NCI-H69 (cell line): ENCODE measurements around the gene LGR4.

Experiments
- DNase-seq: peaks from one replicate; lab custom pipeline; 2025; lab: John Stamatoyannopoulos, UW

The LGR4 gene

GRCh38 chr11:27485930-27486773, 13.6 kb upstream of the LGR4 start:
- peak; percentile 76 for DNase-seq

GRCh38 chr11:27482793-27483192, 10.2 kb upstream of the LGR4 start:
- no peak for DNase-seq

- no peak for DNase-seq
These were observed 9.4 kb upstream of the LGR4 start for GRCh38 chr11:27481992-27482391.

GRCh38 chr11:27477831-27478230, 5.2 kb upstream of the LGR4 start:
- no peak for DNase-seq

- DNase-seq = no peak
These were observed 4.7 kb upstream of the LGR4 start for GRCh38 chr11:27477243-27477642.

GRCh38 chr11:27475622-27476021, 3.0 kb upstream of the LGR4 start:
- no peak for DNase-seq

GRCh38 chr11:27473017-27473406, 422 bp upstream of the LGR4 start:
- DNase-seq = no peak

- peak; percentile 88 for DNase-seq
These were observed 797 bp downstream of the LGR4 start for GRCh38 chr11:27471589-27472397.

- DNase-seq = peak; percentile 78
These were observed 1.6 kb downstream of the LGR4 start for GRCh38 chr11:27470826-27471588.

GRCh38 chr11:27470166-27470565, 2.4 kb downstream of the LGR4 start:
- no peak for DNase-seq

- DNase-seq = peak; percentile 52
These were observed 3.4 kb downstream of the LGR4 start for GRCh38 chr11:27468995-27469695.

- DNase-seq = peak; percentile 48
These were observed 4.2 kb downstream of the LGR4 start for GRCh38 chr11:27468209-27468994.

GRCh38 chr11:27467181-27467913, 5.2 kb downstream of the LGR4 start:
- DNase-seq = no peak

GRCh38 chr11:27466363-27466762, 6.2 kb downstream of the LGR4 start:
- no peak for DNase-seq

GRCh38 chr11:27465629-27466028, 7.0 kb downstream of the LGR4 start:
- DNase-seq = peak; percentile 59

- no peak for DNase-seq
These were observed 7.7 kb downstream of the LGR4 start for GRCh38 chr11:27464909-27465308.

- peak; percentile 45 for DNase-seq
These were observed 8.3 kb downstream of the LGR4 start for GRCh38 chr11:27464289-27464696.

- DNase-seq = no peak
These were observed 10.0 kb downstream of the LGR4 start for GRCh38 chr11:27462543-27462942.

- DNase-seq = peak; percentile 83
These were observed 12.2 kb downstream of the LGR4 start for GRCh38 chr11:27460158-27460978.
